Esophagus squamous epithelium (tissue), 5 donors: ENCODE data around the gene DUSP21. TPM values are rescaled to one million over a fixed set of nuclear protein-coding genes. Genes with fewer than 3 reads are reported as not detected.
"Not testable (repeated sequence)": the region's sequence is repeated elsewhere in the genome, so short reads cannot be mapped to it uniquely, and the experiment has no call there.

Experiments used
- DNase-seq: peaks from one replicate; lab custom pipeline; 2025; lab: John Stamatoyannopoulos, UW
- H3K27ac ChIP-seq, 4 donors: fragments of 200-600 bp; sonication (generic); one replicate each; pipeline ENCODE4 v1.5.1; 2016 to 2019; ENCODE audit warnings: mild to moderate bottlenecking in 1 of 4
- H3K27me3 ChIP-seq, 4 donors: fragments of 200-600 bp; sonication (generic); 1 replicate in 3 of 4; 2 replicates in 1 of 4; pipeline versions ENCODE4 v1.5.1 to v1.6.0; 2017 to 2021; ENCODE audit warnings: antibody characterized with exemption in 1 of 4
- H3K36me3 ChIP-seq, 3 donors: fragments of 200-600 bp; sonication (generic); one replicate each; pipeline ENCODE4 v1.5.1; 2016 to 2019
- H3K4me1 ChIP-seq, 3 donors: fragments of 200-600 bp; sonication (generic); one replicate each; pipeline ENCODE4 v1.5.1; 2017 to 2019
- H3K4me3 ChIP-seq, 4 donors: fragments of 200-600 bp; sonication (generic); 1 replicate in 3 of 4; 2 replicates in 1 of 4; pipeline ENCODE4 v1.5.1; 2016 to 2019; ENCODE audit warnings: mild to moderate bottlenecking in 2 of 4, moderate library complexity in 1 of 4
- H3K9me3 ChIP-seq, 3 donors: fragments of 200-600 bp; sonication (generic); one replicate each; pipeline ENCODE4 v1.5.1; 2016 to 2019
- CTCF ChIP-seq, 6 experiments: fragments of 450-650 bp in 4 of 6; fragments of 200-600 bp in 2 of 6; sonication (generic) in 2 of 6; IDR thresholded peaks; one replicate each; pipeline ENCODE4 v1.5.1; 2016 to 2019; ENCODE audit warnings: antibody characterized with exemption in 6 of 6, mild to moderate bottlenecking in 4 of 6, moderate library complexity in 4 of 6
- POLR2A ChIP-seq, 4 donors: fragments of 450-650 bp; IDR thresholded peaks; one replicate each; pipeline ENCODE4 v1.6.1; 2017; ENCODE audit warnings: antibody characterized with exemption in 4 of 4, mild to moderate bottlenecking in 4 of 4, moderate library complexity in 3 of 4
- WGBS, 2 donors: methylation state at CpG; one replicate each; pipeline ENCODE4 v1.1.5; 2018; 5-methylcytosine and 5-hydroxymethylcytosine counted together
- intact Hi-C: fragments of 100-400 bp; cut with DNase I; formaldehyde crosslinking; loops from one replicate; pipeline ENCODE4 v1.15.0; 2022
- total RNA-seq, 4 donors: library from RNA; depleted of rRNA; stranded (reverse); fragments of >200 nt; gene quantifications; one replicate each; pipeline ENCODE4 v1.1.0, GENCODE V29; 2016
- donor health status: DM: yes; HTN: yes; CAD: no.

DUSP21 gene
- total RNA-seq, 4 donors from 2014 or later: not detected

- H3K4me3 ChIP-seq: no peak overlapping the region
- intact Hi-C loops: no loop called here
- WGBS, 2 donors: 81 to 100% methylated on average over 3 to 7 of the region's 7 CpGs
- no peaks in the 10 kb centered on the region for H3K27me3 ChIP-seq
- no peaks in the 10 kb centered on the region for H3K4me1 ChIP-seq
- no peak overlapping the region for H3K27ac ChIP-seq
- DNase-seq: no peak
- no peaks in the 10 kb centered on the region for H3K9me3 ChIP-seq
- H3K36me3 ChIP-seq: no peaks in the 10 kb centered on the region
- TF ChIP-seq POLR2A (IDR thresholded peaks at IDR 0.05) (no peak), CTCF (IDR thresholded peaks at IDR 0.05) (no peak)
Observed at GRCh38 chrX:44817029-44817428, 26.8 kb upstream of the DUSP21 start.

GRCh38 chrX:44822601-44823000 is 21.2 kb upstream of the DUSP21 start:
- Histone ChIP-seq H3K4me1 (no peaks in the 10 kb centered on the region), H3K27me3 (peaks cover 0 to 4% (median 0%) of the 10 kb centered on the region in 4 donors), H3K27ac (no peak overlapping the region), H3K4me3 (no peak overlapping the region), H3K36me3 (no peaks in the 10 kb centered on the region), H3K9me3 (no peaks in the 10 kb centered on the region)
- DNase-seq: no peak
- intact Hi-C loops: no loop called here
- no peak for TF ChIP-seq CTCF (IDR thresholded peaks at IDR 0.05)
- no peak for TF ChIP-seq POLR2A (IDR thresholded peaks at IDR 0.05)

GRCh38 chrX:44823193-44823592 is 20.6 kb upstream of the DUSP21 start:
- DNase-seq, H3K36me3 ChIP-seq, H3K4me3 ChIP-seq, H3K9me3 ChIP-seq, H3K4me1 ChIP-seq, H3K27ac ChIP-seq, H3K27me3 ChIP-seq, intact Hi-C loops: not testable (repeated sequence)
- WGBS, 2 donors: 100% methylated on average over 1 of the region's 2 CpGs; no CpG with 5 or more reads in 1 of the 2 donors

GRCh38 chrX:44828008-44828605 is 15.7 kb upstream of the DUSP21 start:
- Histone ChIP-seq H3K27me3 (peaks cover 0 to 6% (median 0%) of the 10 kb centered on the region in 4 donors), H3K36me3 (no peaks in the 10 kb centered on the region), H3K9me3 (no peaks in the 10 kb centered on the region), H3K4me3 (no peak overlapping the region), H3K4me1 (no peaks in the 10 kb centered on the region), H3K27ac (no peak overlapping the region)
- DNase-seq: no peak
- TF ChIP-seq POLR2A (IDR thresholded peaks at IDR 0.05) (no peak), CTCF (IDR thresholded peaks at IDR 0.05) (no peak)
- intact Hi-C loops: no loop called here
- WGBS, 2 donors: 36 to 48% methylated on average over 4 of the region's 4 CpGs

GRCh38 chrX:44829832-44830231 is 14.0 kb upstream of the DUSP21 start:
- WGBS, 2 donors: 48 to 66% methylated on average over 2 of the region's 2 CpGs
- no peaks in the 10 kb centered on the region for H3K9me3 ChIP-seq
- no peaks in the 10 kb centered on the region for H3K36me3 ChIP-seq
- no peak for TF ChIP-seq POLR2A (IDR thresholded peaks at IDR 0.05)
- TF ChIP-seq CTCF (IDR thresholded peaks at IDR 0.05): no peak
- no peak overlapping the region for H3K4me3 ChIP-seq
- intact Hi-C loops: no loop called here
- DNase-seq: no peak
- no peak overlapping the region for H3K27ac ChIP-seq
- H3K4me1 ChIP-seq: no peaks in the 10 kb centered on the region
- peaks cover 0 to 6% (median 0%) of the 10 kb centered on the region in 4 donors for H3K27me3 ChIP-seq
